Right lobe of liver (tissue), 4 donors: ENCODE results near the gene HBA1.

Source experiments
- CTCF ChIP-seq, 4 donors: fragments of 200-600 bp in 3 of 4; fragments of 450-650 bp in 1 of 4; IDR thresholded peaks; one replicate each; pipeline versions ENCODE4 v1.5.1 to v1.8.0; 2016 to 2022; ENCODE audit warnings: antibody characterized with exemption in 4 of 4, mild to moderate bottlenecking in 2 of 4
- POLR2A ChIP-seq: fragments of 450-650 bp; IDR thresholded peaks from one replicate; pipeline ENCODE4 v1.6.1; 2017; ENCODE audit warnings: antibody characterized with exemption, mild to moderate bottlenecking
- donor health status: DM: no; HTN: no; CAD: no.
- donor health status: DM: no; HTN: no; CAD: no.
- donor health status: DM: no; HTN: yes; CAD: no.

GRCh38 chr16:185691-186090 is 9.2 kb downstream of the HBA1 start:
- TF ChIP-seq CTCF (IDR thresholded peaks at IDR 0.05) (no peak), POLR2A (no peak)
